Astrocyte of the spinal cord (primary cell): Measurements from ENCODE around the gene NCOA5.

Source experiments
- DNase-seq: peaks from one replicate; pipeline ENCODE4 v3.0.0; 2011; ENCODE audit warnings: low read depth, low spot score
- H3K4me3 ChIP-seq: 2 replicates; pipeline ENCODE4 v1.5.1; 2011; ENCODE audit warnings: low read depth, mild to moderate bottlenecking, low read length, moderate library complexity
- CTCF ChIP-seq: IDR thresholded peaks from 2 replicates; pipeline ENCODE4 v1.5.1; 2012; ENCODE audit warnings: low read depth, mild to moderate bottlenecking, low read length, inconsistent platforms
- in situ Hi-C: cut with HindIII; loops from 2 replicates; pipeline ENCODE4 v1.10.0; 2017; ENCODE audit warnings: low sequenced_read_pairs

NCOA5 gene

GRCh38 chr20:46133886-46134654 is 44.3 kb upstream of the NCOA5 start:
- in situ Hi-C loops, result no loop called here
- no peak for TF ChIP-seq CTCF
- no peak overlapping the region for H3K4me3 ChIP-seq
- DNase-seq, result no peak

- TF ChIP-seq CTCF, result peak; percentile 91
- peak; percentile 41 for DNase-seq
- in situ Hi-C loops, result no loop called here
- H3K4me3 ChIP-seq, result no peak overlapping the region
Measured at GRCh38 chr20:46132705-46133120, 43.0 kb upstream of the NCOA5 start.

- in situ Hi-C loops, result no loop called here
- H3K4me3 ChIP-seq, result no peak overlapping the region
- no peak for TF ChIP-seq CTCF
- peak; percentile 65 for DNase-seq
Measured at GRCh38 chr20:46131396-46131795, 41.6 kb upstream of the NCOA5 start.

GRCh38 chr20:46130534-46130933 is 40.8 kb upstream of the NCOA5 start:
- DNase-seq, result no peak

GRCh38 chr20:46129955-46130481 is 40.3 kb upstream of the NCOA5 start:
- no peak overlapping the region for H3K4me3 ChIP-seq
- in situ Hi-C loops, result no loop called here
- no peak for TF ChIP-seq CTCF
- no peak for DNase-seq

More at GRCh38 chr20:46130534-46130933, 40.8 kb upstream of the NCOA5 start:
- no peak overlapping the region for H3K4me3 ChIP-seq
- TF ChIP-seq CTCF, result no peak
- in situ Hi-C loops, result no loop called here

GRCh38 chr20:46128310-46129151 is 38.8 kb upstream of the NCOA5 start:
- in situ Hi-C loops, result no loop called here
- DNase-seq, result no peak
- TF ChIP-seq CTCF, result peak; percentile 68
- H3K4me3 ChIP-seq, result no peak overlapping the region
